GM18907 (cell line): ENCODE measurements around the gene ABTB2.

Experiments
- ATAC-seq: cut with Tn5 transposase; IDR thresholded peaks from one replicate; pipeline ENCODE4 v1.9.1; 2021; ENCODE audit warnings: mild to moderate bottlenecking, moderate library complexity; ENCODE audit not compliant: unreplicated experiment

The ABTB2 gene

DNA sequence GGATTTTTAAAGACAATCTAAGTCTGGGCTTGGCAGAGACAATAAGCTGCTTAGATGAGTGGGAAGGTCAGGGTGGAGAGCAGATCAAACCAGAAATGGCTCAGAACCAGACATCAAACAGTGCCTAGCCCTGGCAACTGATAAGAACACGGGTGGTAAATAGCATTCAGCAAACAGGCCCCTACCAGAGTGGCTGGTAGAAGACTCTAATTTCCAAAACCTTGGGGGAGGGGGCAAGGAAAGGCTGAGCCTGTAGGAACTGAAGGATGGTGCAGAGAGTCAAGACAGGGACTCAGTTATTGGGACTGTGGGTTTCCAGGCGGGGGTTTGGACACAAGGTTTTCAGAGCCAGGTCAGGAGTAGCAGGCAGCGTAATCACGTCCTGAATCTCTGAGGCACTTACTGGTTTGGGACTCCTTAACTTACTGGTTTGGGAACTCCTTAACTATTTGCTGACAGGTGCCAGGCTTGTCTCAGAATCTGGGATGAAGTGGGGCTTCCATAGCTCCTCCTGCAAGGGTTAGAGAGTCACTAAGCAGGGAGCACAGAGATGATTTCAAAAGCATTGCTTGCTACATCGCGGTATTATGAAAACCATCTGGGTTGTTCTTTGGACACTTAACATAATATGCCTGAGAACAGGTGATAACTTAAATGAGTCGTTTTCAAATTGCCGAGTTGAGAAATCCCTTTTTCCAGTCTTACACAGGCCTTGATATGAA lies 5.7 kb upstream of the ABTB2 start:
- no peak for ATAC-seq

DNA sequence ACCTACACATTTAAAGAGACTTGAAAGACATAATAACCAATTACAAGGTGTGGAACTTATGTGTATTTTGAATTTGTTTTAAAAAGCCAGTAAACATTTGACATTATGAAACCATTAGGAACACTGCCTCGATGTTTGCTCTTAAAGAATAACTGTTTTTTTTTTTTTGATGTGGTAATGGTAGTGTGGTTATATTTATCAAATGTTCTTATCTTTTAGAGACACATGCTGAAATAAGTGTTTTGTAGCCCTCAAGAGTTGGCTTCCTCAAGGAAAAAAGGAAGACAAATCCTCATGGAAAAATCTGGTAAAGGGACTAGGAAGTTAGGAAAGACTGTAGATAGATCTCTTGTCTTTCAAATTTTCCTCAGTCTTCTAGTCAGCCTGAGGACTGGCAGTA lies 2.2 kb upstream of the ABTB2 start:
- ATAC-seq = no peak

DNA sequence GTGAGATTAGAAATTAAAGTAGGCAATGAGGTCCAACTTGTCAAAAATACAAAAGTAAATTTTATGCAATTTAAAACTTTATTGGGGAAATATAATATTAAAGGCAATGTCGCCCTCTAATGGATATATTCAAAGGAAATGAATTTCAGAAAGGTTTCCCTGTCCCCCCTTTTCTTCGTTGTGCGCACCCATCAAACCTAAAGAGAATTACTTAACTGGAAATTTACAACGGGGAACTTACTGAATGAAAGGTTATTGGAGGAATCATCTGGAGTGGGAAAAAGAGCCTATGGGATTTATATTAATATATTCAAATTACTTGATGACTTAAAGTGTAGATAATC lies 1.7 kb upstream of the ABTB2 start:
- no peak for ATAC-seq

DNA sequence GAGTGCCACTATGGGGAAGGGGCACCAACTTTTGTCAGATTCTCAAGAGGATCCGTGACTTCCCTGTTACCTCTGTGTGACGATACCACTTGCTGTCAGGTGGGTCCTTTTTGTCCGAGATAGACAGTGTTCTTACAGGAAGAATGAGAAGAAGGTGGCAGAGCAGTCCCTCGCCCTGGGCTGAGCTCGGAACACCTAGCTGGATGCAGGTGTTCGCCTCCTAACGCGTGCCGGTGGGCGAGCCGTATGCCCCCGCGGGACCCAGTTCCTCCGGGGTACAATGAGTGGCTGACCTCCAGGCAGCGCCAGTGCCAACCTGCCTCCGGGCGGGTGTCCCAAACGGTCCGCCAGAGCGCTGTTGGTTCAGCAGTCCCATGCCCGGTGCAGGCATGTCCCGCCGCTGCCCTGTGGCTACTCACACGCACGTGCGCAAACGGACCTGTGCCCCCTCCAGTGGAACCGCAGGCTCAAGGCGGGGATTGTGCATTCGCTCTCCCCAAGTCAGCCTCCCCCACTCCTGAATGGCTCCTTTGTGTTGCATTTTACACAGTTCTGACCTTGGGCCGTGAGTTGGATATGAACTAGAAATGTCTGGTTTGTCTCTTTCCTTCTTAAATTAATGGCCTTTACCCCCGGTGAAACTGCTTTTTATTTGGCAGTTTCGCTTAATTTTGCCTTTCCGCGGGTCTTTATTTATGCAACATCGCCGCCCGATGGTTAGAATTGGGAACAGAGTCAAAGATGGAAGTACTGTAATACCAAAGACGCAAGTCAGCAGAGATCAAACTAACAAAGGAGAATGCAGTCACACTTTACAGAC lies 1.1 kb upstream of the ABTB2 start:
- ATAC-seq = peak; percentile 31

DNA sequence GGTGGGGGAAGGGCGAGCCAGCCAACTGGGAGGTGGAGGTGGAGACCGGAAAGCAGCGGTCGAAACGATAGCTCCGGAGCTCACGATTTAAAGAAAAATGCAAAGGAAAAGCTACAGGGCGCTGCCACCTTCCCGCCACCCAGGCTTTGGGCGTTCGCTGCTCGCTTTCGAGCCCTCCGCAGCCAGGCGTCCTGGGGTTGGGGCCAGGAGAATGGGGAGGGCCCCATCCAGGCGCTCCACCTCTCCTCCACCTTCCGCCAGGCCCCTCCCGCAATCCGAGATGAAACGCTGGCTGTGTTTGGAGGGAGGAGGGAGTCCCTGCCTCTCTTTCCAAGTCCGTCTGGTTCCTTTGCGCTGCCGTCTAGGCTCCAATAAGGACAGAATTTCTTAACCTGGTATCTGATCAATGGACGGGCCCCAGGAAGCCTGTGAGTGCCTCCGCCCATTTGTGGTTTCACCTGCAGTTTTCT lies 483 bp upstream of the ABTB2 start:
- ATAC-seq = peak; percentile 12

DNA sequence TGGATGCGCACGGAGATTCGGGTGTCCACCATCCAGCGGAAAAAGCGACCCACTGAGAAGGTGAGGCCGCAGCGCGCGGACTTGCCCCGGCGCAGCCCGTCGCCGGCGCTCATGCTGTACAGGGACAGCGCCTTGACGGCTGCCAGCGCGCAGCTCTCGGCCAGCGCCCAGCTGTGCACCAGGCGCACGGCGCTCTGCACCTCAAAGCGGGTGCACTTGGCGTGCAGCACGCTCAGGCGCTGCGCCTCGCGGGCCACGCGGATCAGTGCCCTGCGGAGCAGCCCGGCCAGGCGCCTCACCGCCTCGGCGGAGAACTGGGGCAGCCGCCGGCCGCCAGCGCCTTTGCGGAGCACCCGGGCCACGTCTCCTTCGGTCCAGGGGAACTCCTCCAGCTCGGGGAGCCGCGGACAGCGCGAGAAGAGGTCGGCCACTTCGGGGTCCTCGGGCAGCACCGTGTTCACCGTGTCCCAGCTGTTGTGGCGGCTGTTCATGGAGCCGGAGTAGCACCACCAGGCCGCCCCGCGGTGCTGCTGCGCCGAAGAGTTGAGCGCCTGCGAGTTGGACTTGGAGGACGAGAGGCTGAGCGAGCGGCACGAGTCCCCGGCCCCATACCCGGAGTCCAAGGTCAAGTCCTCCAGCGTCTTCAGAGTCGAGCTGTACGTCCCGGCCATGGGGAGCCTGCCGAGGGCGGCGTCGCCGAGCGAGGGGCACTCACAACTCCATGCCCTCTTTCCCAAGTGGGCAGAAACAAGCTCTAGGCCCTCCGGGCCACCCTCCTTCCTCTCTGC lies 703 bp downstream of the ABTB2 start:
- ATAC-seq = peak; percentile 25

DNA sequence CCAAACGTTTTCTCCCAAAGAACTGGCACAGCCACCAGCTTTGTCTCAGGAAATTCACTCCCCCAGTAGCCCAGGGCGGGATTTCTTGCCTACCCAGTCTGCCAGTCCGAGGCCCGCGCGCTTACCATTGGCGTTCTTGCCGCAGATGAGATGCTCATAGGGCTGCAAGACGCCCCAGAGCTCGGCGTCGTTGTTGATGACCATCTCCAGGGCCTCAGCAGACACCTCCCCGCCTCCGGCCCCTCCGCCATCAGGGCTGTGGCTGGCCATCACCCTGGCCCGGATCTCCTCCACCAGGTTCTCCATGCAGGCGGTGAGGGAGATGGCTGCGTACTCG lies 1.3 kb downstream of the ABTB2 start:
- ATAC-seq = no peak

DNA sequence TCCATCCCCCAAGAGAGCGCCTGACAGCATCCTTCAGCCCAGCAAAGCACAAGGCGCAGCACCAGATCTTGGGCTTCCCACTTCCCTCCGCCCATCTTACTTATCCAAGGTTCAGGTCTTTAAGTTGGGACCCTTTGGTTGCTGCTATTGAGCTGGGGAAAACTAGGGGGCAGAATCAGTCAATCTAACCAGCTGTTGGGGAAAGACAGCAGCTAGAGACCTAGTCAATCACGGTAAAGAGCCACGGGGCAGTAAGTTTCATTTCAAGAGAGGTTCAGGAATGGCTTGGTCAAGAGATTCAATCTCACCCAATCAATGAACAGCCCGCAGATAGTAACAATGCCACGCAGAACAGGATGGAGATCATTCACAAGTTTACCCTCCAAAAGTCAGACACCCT lies 1.7 kb downstream of the ABTB2 start:
- no peak for ATAC-seq

DNA sequence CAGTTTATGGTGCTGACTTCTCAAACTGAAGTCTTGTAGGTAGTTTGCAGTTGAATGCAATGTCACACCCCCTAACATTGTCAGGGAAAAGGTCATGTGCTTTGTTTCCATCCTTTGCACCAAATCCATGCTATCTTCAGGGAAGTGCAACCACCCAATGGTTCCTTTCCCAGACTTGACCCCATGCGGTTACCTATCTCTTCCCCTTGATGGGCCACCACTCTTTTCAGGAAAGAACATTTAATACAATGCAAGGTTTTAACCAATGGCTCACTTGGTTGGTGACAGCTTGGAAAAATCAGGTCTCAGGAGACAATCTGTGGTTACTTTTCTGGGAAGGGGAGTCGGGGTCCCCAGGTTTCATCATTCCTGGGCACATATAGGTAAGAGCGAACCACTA lies 2.1 kb downstream of the ABTB2 start:
- no peak for ATAC-seq

DNA sequence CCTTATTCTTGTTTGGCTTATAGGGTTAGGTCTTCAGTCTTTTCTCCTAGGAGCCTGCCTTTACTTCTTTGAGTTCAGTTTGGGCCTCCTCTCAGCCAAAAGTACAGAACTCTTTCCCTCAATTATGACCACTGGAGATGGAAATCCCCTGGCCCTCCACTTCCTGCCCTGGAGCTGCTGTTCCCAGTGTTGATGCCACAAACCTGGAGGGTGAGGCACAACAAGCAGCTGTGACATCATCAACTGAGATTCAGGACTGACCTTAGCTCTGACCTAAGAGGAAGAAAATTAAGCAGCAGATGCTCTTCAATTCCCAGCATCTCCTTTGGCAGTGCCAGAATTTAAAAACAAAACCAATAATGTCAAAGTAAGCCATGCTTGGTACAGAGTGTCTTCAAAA lies 3.0 kb downstream of the ABTB2 start:
- no peak for ATAC-seq

DNA sequence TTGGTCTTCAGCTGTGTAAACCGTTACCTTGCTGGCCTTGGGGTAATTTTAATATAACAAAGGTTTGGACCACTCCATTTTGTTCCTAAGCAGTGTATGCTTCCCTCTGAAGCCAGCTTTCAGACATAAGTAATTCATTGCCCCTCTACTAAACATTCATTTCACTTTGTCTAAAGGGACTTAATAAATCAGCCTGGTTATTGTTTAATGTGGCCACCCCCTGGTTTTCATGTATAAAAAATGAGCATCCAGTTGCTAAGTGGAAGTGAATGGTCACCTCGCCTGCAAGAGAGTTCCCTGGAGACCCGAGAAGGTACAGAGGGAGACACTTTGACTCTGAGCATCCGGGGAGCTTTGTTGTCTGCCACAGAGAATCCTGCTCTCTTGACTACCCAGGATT lies 3.9 kb downstream of the ABTB2 start:
- ATAC-seq = no peak

DNA sequence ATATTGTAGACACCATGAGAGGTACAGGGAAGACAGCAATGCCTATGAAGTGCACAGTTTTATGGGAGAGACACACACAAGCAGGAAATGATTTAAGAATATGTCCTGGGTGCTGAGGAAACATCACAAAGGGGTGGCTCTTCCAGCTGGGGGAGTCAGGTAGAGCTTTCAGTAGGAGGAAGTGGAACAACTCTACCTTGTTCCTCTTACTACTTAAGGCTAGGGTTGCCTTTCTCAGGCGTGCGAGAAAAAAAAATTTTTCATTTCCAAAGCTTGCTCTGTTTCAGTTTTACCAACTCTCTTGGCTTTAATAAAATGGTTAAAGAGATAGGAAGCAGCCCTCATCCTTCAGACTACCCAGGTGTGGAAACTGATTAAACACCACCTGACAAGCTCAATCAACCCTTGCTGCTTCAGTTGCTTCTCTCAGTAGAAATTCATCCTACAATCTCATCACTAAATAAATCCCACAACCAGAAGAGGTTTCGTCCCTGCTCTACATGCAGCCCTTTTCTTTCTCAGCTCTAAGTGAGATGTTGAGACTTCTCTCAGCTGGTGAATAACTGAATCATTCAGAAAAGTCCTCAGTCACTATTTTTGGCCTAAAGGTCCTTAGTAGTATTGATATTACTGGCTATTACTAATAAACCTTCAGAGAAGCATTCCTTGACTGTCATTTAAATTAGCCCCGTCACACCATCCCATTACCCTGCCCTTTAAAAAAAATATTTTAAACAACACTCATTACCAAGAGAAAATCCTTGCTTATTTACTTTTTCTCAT lies 5.9 kb downstream of the ABTB2 start:
- peak; percentile 38 for ATAC-seq

DNA sequence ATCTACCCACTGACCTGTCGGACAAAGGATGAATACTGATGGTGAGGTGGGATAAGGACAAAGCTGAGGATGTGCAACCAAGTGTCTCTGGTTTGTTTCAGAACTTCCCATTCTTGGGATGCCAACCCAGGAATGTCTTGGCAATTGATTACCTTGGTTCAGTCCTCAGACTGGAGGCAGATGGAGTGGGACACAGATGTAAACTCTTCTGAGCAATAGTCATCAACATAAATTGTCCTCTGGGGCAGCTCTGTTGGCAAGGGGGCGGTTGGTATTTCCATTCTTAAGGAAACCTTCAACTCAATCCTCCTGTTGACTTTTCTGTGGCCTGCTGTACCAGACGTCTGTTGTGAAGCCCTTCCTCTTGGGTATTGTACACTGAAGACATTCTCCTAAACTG lies 6.8 kb downstream of the ABTB2 start:
- ATAC-seq = no peak

DNA sequence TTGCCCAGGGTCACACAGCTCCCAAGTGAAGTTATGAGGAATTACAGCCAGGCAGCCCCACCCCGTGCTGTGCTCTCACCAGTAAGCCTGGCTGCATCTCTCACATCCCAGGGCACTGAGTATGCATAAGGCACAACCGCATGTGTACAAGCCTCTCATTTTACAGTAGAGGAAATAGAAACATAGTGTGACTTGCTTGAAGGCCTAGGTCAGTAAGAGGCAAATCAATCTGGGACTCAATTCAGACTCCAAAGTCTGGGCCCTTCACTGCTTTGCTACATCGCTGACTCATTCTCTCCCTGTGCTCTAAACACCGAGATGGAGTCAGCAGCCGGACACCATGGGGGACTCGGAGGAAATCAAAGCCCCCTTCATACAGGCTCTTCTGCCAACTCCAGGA lies 7.9 kb downstream of the ABTB2 start:
- ATAC-seq = no peak

DNA sequence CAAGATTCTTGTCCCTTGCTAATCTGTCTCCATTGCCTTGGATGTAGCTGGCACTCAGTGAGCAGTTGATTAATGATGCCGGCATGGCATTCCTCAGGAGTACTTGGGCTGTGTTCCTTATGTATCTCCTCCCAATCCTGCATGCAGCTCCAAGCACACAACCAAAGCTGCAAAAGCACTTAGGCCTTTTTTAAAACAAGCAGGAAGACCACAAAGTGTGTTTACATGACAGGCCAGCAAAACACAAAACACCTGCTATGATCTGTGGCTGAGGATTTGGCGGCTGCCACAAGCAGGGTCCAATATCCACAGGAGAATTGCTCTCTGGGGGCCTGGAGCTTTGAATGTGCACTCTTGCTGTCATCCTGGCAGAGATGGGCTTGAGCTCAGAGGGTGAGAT lies 8.9 kb downstream of the ABTB2 start:
- no peak for ATAC-seq

DNA sequence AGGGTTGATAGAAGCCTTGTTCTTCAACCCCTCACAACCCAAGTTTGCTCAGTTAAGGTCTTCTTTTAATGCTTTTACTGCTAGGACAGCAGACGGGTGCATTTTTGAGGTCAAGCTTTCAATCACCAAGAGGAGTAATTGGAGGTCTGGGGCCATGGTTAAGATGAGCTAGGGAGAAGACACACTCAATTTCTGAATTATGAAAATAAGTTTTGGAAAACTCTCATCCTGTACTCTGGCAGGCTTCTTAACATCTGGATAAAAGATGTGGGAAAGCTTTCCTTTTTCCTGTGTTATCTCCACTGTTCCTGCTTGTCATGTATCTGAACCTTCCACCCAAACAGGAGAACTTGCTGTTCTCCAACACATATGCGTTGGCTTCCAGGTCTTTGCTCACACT lies 9.7 kb downstream of the ABTB2 start:
- no peak for ATAC-seq

DNA sequence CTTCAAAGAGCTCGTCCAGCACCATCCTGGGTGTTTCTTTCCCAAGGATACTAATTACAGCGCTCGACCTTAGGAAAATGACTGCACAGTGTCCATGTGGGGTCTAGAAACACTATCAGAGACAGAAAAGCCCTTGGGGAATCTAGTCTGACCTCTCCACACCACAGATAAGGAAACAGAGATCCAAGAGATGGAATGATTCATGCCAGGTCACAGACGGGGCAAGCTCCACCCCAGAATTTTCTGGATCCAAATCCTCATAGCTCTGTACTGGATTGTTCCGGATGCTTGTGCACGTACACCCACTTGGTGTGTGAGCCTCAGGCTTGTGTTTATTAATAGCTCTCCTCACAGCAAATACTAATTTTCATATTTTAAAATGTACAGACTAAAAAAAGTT lies 11.3 kb downstream of the ABTB2 start:
- no peak for ATAC-seq

DNA sequence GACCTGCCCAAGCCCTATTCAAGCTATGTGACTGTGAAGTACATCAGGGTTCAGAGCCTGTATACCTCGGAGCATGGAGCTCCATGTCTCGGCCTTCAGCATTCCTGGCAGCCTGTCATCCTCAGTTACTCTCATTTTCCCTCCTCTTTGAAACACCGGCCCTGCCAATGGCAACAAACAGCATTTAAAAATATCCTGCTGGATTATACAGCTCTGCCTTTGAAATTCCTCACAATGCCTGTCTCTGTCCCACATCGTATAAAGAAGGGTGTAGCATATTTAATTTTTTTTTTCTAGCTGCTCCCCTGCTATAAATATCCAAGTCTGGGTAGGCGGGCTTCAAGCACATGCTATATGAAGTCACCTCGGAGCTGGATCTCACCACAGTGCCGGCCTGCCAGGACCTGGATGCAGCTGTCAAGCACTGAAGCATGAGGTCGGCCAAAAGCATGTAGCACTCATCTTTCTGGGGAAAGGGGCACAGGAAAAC lies 11.8 kb downstream of the ABTB2 start:
- no peak for ATAC-seq

DNA sequence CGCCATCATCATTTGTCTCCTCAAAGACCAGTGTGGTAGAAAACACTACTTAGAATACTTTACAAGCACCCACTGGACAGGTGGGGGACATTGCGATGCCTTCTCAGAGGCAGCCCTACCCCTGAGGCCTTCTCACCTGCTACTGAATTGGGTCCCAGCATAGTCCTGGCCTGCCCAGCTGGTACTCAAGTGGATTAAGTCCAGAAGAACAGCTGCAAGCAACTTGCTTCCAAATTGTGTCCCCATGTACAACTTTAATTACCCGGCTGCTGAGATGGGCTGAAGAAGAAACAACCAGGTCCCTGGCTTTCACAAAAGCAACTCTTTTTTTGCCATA lies 12.3 kb downstream of the ABTB2 start:
- ATAC-seq = no peak

DNA sequence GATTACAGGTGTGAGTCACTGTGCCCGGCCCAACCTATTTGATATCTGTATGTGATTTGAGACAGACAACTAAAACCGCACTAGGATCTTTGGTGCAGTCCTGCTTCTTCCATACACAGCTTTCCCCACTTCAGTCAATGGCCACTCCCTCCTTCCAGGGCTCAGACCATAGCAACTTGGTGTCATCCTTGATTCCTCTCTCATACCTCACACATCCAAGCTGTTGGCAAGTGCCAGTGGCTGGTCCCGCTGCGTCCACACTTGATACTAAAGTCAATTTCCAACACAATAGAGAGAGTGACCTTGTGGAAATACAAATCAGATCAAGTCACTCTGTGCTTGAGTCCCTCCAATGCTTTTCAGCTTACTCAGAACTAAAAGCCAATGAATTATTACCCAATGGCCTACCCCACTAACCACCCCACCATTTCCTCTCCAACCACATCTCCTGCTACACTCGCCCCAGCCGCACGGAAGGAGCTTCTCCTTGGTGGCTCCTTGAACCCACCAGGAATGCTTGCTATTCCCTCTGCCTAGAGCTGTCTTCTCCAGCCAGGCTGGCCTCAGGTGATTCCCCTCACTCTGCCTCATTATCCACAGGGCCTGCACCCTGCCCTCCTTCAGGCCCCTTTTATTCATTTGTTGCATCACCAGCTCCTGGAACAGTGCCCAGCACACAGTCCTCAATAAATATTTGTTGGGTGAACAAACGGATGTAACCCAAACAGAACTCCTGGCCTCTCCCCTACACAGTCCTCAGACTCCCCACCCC lies 12.9 kb downstream of the ABTB2 start:
- ATAC-seq = peak; percentile 81
